ENCODE data around the gene ZNF620. TPM values are rescaled to one million over a fixed set of nuclear protein-coding genes. Genes with fewer than 3 reads are reported as not detected.

ZNF620 gene
- total and polyA plus RNA-seq, 9 donors, result 2.1 to 4.5 (median 2.9) TPM

DNA sequence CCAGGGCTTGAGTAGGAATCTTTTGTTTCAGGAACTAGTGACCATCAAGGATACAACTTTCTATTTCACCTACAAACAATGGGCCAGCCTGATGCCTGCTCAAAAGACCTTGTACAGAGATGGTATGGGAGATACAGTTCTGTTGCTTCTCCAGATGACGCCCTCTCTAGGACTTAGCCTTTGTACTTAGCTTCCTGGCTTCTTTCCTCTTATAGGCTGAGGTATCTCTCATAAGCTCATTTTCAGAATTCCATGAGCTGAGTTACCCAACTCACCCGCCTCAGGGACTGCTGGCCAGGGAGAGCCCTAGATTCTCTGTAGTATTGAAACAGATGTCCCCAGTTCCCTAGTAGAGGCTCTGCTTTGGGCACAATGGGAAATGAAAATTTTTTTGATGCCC, 8.6 kb upstream of the ZNF620 start:
- Histone ChIP-seq H3K4me1 (ENCODE audit: control insufficient read depth, insufficient read depth, low read length) (no peaks in the 10 kb centered on the region), H3K36me3 (ENCODE audit: control insufficient read depth, insufficient read depth, low read length) (no peaks in the 10 kb centered on the region), H3K27me3 (ENCODE audit: control insufficient read depth, insufficient read depth, low read length) (no peaks in the 10 kb centered on the region), H3K27ac (ENCODE audit: low read length) (no peak overlapping the region), H3K9me3 (replicated peaks; ENCODE audit: control insufficient read depth, low read depth, low read length) (no peaks in the 10 kb centered on the region), H3K4me3 (ENCODE audit: low read length) (no peak overlapping the region)
- WGBS (ENCODE audit: insufficient coverage), result no CpG with 5 or more reads among the region's 2 CpGs
- DNase-seq, result no peak

DNA sequence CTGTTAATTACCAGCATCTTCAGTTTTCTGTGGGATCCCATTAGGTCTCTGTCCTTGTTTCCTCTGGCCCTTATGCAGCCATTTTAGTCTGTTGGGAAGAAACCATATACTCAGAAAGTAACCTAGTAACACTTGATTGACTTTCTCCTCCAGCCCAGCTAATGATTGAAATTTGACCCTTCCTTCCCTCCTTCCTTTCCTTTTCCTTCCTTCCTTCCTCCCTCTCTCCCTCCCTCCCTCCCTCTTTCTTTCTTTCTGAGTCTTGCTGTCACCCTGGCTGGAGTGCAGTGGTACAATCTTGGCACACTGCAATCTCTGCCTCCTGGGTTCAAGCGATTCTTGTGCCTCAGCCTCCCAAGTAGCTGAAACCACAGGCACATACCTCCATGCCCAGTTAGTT, 5.9 kb upstream of the ZNF620 start:
- WGBS (ENCODE audit: insufficient coverage), result no CpG with 5 or more reads among the region's 1 CpG
- Histone ChIP-seq H3K27me3 (ENCODE audit: control insufficient read depth, insufficient read depth, low read length) (no peaks in the 10 kb centered on the region), H3K4me3 (ENCODE audit: low read length) (no peak overlapping the region), H3K4me1 (ENCODE audit: control insufficient read depth, insufficient read depth, low read length) (no peaks in the 10 kb centered on the region), H3K36me3 (ENCODE audit: control insufficient read depth, insufficient read depth, low read length) (no peaks in the 10 kb centered on the region), H3K9me3 (replicated peaks; ENCODE audit: control insufficient read depth, low read depth, low read length) (no peaks in the 10 kb centered on the region), H3K27ac (ENCODE audit: low read length) (no peak overlapping the region)
- no peak for DNase-seq

DNA sequence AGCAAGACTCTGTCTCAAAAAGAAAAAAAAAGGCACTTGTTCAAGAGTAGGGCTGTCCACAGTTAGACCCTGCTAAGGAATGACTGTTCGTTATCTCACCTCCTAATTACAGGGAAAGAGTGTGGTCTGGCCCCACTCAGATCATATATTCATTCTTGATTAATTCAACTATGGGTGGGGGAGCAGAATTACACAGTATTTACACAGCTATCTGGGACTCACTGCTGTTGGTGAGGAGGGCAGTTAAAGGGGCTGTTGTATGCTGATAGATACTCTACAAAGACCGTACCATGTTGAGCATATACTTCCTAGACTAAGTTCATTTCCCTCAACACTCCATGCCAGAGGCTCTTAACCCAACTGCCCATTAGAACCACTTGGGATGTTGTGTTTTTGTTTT, 3.8 kb upstream of the ZNF620 start:
- no peak for DNase-seq
- Histone ChIP-seq H3K4me3 (ENCODE audit: low read length) (no peak overlapping the region), H3K36me3 (ENCODE audit: control insufficient read depth, insufficient read depth, low read length) (no peaks in the 10 kb centered on the region), H3K27ac (ENCODE audit: low read length) (no peak overlapping the region), H3K27me3 (ENCODE audit: control insufficient read depth, insufficient read depth, low read length) (no peaks in the 10 kb centered on the region), H3K4me1 (ENCODE audit: control insufficient read depth, insufficient read depth, low read length) (peaks cover 2% of the 10 kb centered on the region), H3K9me3 (replicated peaks; ENCODE audit: control insufficient read depth, low read depth, low read length) (no peaks in the 10 kb centered on the region)
- WGBS (ENCODE audit: insufficient coverage), result no CpG with 5 or more reads among the region's 2 CpGs

DNA sequence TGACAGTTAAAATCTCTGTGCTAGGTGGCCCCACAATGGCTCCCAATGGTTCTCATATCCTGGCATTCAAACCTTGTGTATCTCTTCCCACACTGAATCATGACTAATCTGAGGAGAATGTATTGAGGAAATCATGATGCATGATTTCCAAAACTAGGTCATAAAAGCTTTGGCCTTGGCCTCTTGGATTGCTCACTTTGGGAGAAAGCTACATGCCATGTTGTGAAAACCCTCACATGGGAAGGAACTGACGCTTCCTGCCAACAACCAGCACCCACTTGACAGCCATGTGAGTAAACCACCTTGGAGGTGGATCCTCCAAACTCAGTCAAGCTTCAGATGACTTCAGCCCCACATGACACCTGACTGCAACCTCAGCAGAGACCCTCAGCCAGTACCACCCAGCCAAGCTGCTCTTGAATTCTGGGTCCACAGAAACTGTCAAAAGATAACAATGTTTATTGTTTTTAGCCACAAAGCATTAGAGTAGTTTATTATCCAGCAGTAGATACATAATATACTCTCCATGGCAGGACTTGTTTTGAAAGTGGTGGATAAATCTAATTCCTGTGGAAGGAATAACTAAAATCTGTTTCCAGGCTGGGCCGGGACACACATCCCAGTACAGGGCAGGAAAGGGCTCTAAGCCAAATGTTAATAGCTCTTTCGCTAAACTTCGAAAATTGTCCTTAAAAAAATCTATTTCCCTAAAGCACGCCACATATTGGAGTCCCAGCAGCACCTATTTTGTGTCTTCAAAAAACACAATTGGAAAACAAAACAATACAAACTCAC, 1.0 kb upstream of the ZNF620 start:
- Histone ChIP-seq H3K4me3 (ENCODE audit: low read length) (no peak overlapping the region), H3K27me3 (ENCODE audit: control insufficient read depth, insufficient read depth, low read length) (no peaks in the 10 kb centered on the region), H3K9me3 (replicated peaks; ENCODE audit: control insufficient read depth, low read depth, low read length) (no peaks in the 10 kb centered on the region), H3K36me3 (ENCODE audit: control insufficient read depth, insufficient read depth, low read length) (no peaks in the 10 kb centered on the region), H3K4me1 (ENCODE audit: control insufficient read depth, insufficient read depth, low read length) (peaks cover 2% of the 10 kb centered on the region), H3K27ac (ENCODE audit: low read length) (no peak overlapping the region)
- peak; percentile 8 for DNase-seq
- 69% methylated on average over 5 of the region's 5 CpGs for WGBS (ENCODE audit: insufficient coverage)

DNA sequence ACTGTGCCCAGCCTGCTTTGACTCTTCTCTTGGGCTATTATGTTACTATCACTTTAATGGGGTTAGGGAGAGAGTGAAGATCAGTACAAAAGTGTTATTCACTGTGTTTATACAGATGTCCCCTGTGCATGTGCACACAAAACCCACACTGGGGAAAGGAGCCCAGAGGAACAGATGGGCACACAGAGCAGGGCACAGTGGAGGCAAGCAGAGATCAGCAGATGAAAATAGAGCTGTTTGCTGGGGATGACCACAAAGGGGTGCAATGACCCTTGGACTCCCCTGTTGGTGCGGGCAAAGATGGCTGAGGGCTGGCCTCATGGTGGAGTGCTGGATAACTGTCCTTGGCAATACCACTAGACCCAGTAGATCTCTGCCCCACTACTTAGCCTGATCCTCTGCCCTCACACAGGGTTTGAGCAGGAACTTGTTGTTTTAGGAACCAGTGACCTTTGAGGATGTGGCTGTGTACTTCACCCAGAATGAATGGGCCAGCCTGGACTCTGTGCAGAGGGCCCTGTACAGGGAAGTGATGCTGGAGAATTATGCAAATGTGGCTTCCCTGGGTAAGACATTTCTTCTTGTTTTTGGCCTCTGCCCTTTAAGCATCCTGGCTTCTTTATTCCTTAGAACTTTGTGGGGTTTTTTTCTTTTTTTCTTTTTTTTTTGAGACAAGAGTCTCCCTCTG, 5.3 kb downstream of the ZNF620 start:
- DNase-seq, result no peak
- peaks cover 2% of the 10 kb centered on the region for H3K4me1 ChIP-seq (ENCODE audit: control insufficient read depth, insufficient read depth, low read length)
- no peaks in the 10 kb centered on the region for H3K27me3 ChIP-seq (ENCODE audit: control insufficient read depth, insufficient read depth, low read length)
- 100% methylated on average over 1 of the region's 1 CpG for WGBS (ENCODE audit: insufficient coverage)
- H3K9me3 ChIP-seq (replicated peaks; ENCODE audit: control insufficient read depth, low read depth, low read length), result no peaks in the 10 kb centered on the region
- H3K27ac ChIP-seq (ENCODE audit: low read length), result no peak overlapping the region
- peaks cover 21% of the 10 kb centered on the region for H3K36me3 ChIP-seq (ENCODE audit: control insufficient read depth, insufficient read depth, low read length)
- H3K4me3 ChIP-seq (ENCODE audit: low read length), result no peak overlapping the region

DNA sequence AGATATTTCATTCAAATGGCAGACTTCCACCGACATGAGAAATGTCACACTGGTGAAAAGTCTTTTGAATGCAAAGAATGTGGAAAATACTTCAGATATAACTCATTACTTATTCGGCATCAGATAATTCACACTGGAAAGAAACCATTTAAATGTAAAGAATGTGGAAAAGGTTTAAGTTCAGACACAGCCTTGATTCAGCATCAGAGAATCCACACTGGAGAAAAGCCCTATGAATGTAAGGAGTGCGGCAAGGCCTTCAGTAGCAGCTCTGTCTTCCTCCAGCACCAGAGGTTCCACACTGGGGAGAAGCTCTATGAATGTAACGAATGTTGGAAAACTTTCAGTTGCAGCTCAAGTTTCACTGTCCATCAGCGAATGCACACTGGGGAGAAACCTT, 10.4 kb downstream of the ZNF620 start:
- H3K36me3 ChIP-seq (ENCODE audit: control insufficient read depth, insufficient read depth, low read length), result peaks cover 20% of the 10 kb centered on the region
- H3K9me3 ChIP-seq (replicated peaks; ENCODE audit: control insufficient read depth, low read depth, low read length), result no peaks in the 10 kb centered on the region
- H3K4me1 ChIP-seq (ENCODE audit: control insufficient read depth, insufficient read depth, low read length), result no peaks in the 10 kb centered on the region
- no peaks in the 10 kb centered on the region for H3K27me3 ChIP-seq (ENCODE audit: control insufficient read depth, insufficient read depth, low read length)
- H3K27ac ChIP-seq (ENCODE audit: low read length), result no peak overlapping the region
- 60% methylated on average over 1 of the region's 5 CpGs for WGBS (ENCODE audit: insufficient coverage)
- no peak overlapping the region for H3K4me3 ChIP-seq (ENCODE audit: low read length)
- DNase-seq, result peak; percentile 6

DNA sequence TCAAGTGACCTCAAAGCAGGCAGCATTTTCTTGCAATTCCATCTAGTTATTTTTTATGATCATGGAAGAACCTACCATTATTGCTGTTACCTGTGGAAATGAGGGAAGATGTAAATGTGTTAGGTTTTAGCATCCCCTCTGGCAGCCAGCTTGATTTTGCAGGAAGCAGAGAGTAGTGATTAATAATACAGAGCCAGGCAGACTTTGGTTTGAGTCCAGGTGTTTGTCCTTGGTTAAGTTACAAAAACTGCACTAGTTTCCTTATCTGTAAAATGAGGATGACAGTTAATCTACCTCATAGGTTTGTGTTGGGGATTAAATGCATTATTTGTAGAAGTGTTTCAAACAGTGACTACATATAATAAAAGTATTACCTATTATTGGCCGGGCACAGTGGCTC, 12.2 kb downstream of the ZNF620 start:
- no CpG with 5 or more reads among the region's 1 CpG for WGBS (ENCODE audit: insufficient coverage)

DNA sequence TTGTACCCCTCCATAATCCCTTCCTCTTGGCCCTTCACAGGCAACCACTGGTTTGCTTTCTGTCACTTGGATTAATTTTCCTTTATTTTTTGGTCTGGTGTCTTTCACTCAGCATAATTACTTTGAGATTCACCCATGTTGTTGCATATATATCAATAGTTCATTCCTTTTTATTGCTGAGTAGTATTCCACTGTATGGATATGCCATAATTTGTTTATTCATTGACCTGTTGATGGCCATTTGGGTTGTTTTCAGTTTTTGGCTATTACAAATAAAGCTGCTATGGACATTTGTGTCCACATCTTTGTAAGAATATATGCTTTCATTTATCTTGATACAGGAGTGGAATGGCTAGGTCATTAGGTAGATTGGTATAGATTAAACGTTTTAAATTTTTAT, 13.0 kb downstream of the ZNF620 start:
- H3K9me3 ChIP-seq (replicated peaks; ENCODE audit: control insufficient read depth, low read depth, low read length), result no peaks in the 10 kb centered on the region
- H3K36me3 ChIP-seq (ENCODE audit: control insufficient read depth, insufficient read depth, low read length), result peaks cover 10% of the 10 kb centered on the region
- H3K27ac ChIP-seq (ENCODE audit: low read length), result no peak overlapping the region
- WGBS (ENCODE audit: insufficient coverage), result no CpG with 5 or more reads among the region's 1 CpG
- H3K4me3 ChIP-seq (ENCODE audit: low read length), result no peak overlapping the region
- H3K4me1 ChIP-seq (ENCODE audit: control insufficient read depth, insufficient read depth, low read length), result no peaks in the 10 kb centered on the region
- DNase-seq, result no peak
- H3K27me3 ChIP-seq (ENCODE audit: control insufficient read depth, insufficient read depth, low read length), result no peaks in the 10 kb centered on the region

More for the DNA sequence above, 12.2 kb downstream of the ZNF620 start:
- Histone ChIP-seq H3K27ac (ENCODE audit: low read length) (no peak overlapping the region), H3K36me3 (ENCODE audit: control insufficient read depth, insufficient read depth, low read length) (peaks cover 10% of the 10 kb centered on the region), H3K27me3 (ENCODE audit: control insufficient read depth, insufficient read depth, low read length) (no peaks in the 10 kb centered on the region), H3K9me3 (replicated peaks; ENCODE audit: control insufficient read depth, low read depth, low read length) (no peaks in the 10 kb centered on the region), H3K4me1 (ENCODE audit: control insufficient read depth, insufficient read depth, low read length) (no peaks in the 10 kb centered on the region), H3K4me3 (ENCODE audit: low read length) (no peak overlapping the region)
- no peak for DNase-seq

DNA sequence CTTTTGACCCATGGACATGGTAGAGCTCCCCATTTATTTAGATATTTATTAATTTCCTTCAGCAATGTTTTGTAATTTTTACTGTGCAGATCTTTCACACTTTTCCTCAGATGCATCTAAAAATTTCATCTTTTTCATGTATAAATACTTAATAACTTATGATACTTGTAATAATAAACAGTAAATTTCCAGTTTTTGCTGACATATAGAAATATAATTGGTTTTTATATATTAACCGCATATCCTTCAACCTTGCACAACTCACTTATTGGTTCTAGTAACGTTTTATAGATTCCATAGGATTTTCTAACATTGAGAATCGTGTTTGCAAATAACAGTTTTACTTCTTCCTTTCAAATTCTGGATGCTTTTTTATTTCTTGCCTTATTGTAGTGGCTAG, 15.4 kb downstream of the ZNF620 start:
- H3K27ac ChIP-seq (ENCODE audit: low read length), result no peak overlapping the region
- no peak overlapping the region for H3K4me3 ChIP-seq (ENCODE audit: low read length)
- H3K36me3 ChIP-seq (ENCODE audit: control insufficient read depth, insufficient read depth, low read length), result peaks cover 5% of the 10 kb centered on the region
- no peaks in the 10 kb centered on the region for H3K9me3 ChIP-seq (replicated peaks; ENCODE audit: control insufficient read depth, low read depth, low read length)
- H3K27me3 ChIP-seq (ENCODE audit: control insufficient read depth, insufficient read depth, low read length), result no peaks in the 10 kb centered on the region
- H3K4me1 ChIP-seq (ENCODE audit: control insufficient read depth, insufficient read depth, low read length), result peaks cover 11% of the 10 kb centered on the region
- no peak for DNase-seq
- WGBS (ENCODE audit: insufficient coverage), result no CpG with 5 or more reads among the region's 3 CpGs

DNA sequence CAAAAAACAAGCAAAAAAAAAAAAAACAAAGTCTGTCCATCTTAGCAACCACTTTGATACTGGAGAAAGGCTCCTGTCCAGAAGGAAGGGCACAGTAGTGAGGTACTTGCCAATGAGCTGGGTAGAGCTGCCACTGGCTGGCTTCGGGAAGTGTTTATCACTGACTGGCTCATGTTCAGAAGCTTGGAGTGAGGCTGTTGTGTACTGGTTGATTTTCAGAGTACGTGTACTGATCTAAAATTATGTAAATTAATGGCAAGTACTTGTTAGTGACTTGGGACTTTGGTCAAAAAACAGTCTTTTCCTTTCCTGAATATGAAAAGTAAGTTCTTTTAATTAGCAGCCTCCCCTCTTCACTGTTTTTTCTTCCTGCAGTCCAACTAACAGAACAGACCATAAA, 17.9 kb downstream of the ZNF620 start:
- WGBS (ENCODE audit: insufficient coverage), result 86% methylated on average over 1 of the region's 2 CpGs
- no peak overlapping the region for H3K27ac ChIP-seq (ENCODE audit: low read length)
- peaks cover 11% of the 10 kb centered on the region for H3K4me1 ChIP-seq (ENCODE audit: control insufficient read depth, insufficient read depth, low read length)
- no peaks in the 10 kb centered on the region for H3K9me3 ChIP-seq (replicated peaks; ENCODE audit: control insufficient read depth, low read depth, low read length)
- no peaks in the 10 kb centered on the region for H3K27me3 ChIP-seq (ENCODE audit: control insufficient read depth, insufficient read depth, low read length)
- no peak overlapping the region for H3K4me3 ChIP-seq (ENCODE audit: low read length)
- H3K36me3 ChIP-seq (ENCODE audit: control insufficient read depth, insufficient read depth, low read length), result peaks cover 9% of the 10 kb centered on the region
- DNase-seq, result peak; percentile 5
